GM21825 (cell line): Measurements from ENCODE around the gene CYP46A1.

Experiments
- ATAC-seq: cut with Tn5 transposase; IDR thresholded peaks from one replicate; pipeline ENCODE4 v1.9.1; 2021; ENCODE audit warnings: mild to moderate bottlenecking, moderate library complexity; ENCODE audit not compliant: unreplicated experiment

CYP46A1 gene

GRCh38 chr14:99707420-99707819, 23.3 kb downstream of the CYP46A1 start:
- no peak for ATAC-seq

- ATAC-seq, result no peak
Measured at GRCh38 chr14:99707921-99708320, 23.8 kb downstream of the CYP46A1 start.

GRCh38 chr14:99708449-99708848, 24.4 kb downstream of the CYP46A1 start:
- no peak for ATAC-seq

- ATAC-seq, result no peak
Measured at GRCh38 chr14:99713972-99714371, 29.9 kb downstream of the CYP46A1 start.

GRCh38 chr14:99715266-99716000, 31.3 kb downstream of the CYP46A1 start:
- no peak for ATAC-seq

GRCh38 chr14:99716091-99716849, 32.2 kb downstream of the CYP46A1 start:
- no peak for ATAC-seq

GRCh38 chr14:99716850-99717681, 33.0 kb downstream of the CYP46A1 start:
- ATAC-seq, result no peak

- ATAC-seq, result no peak
Measured at GRCh38 chr14:99717682-99718013, 33.5 kb downstream of the CYP46A1 start.

- ATAC-seq, result peak; percentile 78
Measured at GRCh38 chr14:99718031-99718810, 34.1 kb downstream of the CYP46A1 start.

- ATAC-seq, result no peak
Measured at GRCh38 chr14:99718811-99719192, 34.7 kb downstream of the CYP46A1 start.

GRCh38 chr14:99720941-99721791, 37.1 kb downstream of the CYP46A1 start:
- ATAC-seq, result no peak

GRCh38 chr14:99721792-99722516, 37.9 kb downstream of the CYP46A1 start:
- ATAC-seq, result no peak

GRCh38 chr14:99722741-99723140, 38.6 kb downstream of the CYP46A1 start:
- no peak for ATAC-seq

GRCh38 chr14:99724196-99724891, 40.2 kb downstream of the CYP46A1 start:
- ATAC-seq, result no peak

GRCh38 chr14:99724939-99725773, 41.1 kb downstream of the CYP46A1 start:
- no peak for ATAC-seq

- ATAC-seq, result no peak
Measured at GRCh38 chr14:99725774-99726537, 41.9 kb downstream of the CYP46A1 start.

- ATAC-seq, result no peak
Measured at GRCh38 chr14:99726538-99727095, 42.5 kb downstream of the CYP46A1 start.
